ENCODE results near the gene PER2.

The PER2 gene

DNA sequence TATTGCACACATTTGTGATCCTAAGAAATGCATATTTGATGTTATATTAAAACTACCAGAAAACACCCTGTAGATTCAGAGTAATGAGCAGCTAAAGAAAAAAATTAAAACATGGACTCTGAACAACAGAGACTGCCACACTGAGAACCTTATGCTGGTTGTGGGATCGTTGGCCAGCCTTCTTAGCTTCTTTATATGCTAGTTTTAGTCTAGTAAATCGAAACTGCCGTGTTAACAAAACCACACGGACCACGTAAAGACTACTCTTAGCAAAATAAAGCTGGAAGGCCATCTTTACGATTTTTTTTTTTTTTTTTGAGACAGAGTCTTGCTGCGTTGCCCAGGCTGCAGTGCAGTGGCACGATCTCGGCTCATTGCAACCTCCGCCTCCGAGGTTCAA, 22.8 kb downstream of the PER2 start:
- DNase-seq, result no peak

DNA sequence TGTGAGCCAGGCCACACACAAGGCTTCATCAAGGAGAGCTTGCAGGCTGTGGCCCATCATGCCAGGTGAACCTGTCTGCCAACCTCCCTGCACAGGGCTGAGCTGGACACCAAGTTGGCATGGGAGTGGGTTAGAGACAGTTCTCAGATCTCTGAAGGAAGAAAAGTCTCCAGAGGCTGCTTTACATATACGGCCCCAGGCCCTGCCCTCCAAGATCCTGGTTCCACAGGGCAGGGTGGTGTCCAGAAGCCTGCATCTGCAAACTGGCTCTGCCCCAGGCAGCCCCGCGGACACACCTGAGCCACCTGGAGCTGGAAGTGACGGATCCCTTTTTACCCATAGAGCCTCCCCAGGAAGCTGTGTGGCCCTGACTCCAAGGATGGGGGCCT, 24.3 kb downstream of the PER2 start:
- DNase-seq, result no peak

DNA sequence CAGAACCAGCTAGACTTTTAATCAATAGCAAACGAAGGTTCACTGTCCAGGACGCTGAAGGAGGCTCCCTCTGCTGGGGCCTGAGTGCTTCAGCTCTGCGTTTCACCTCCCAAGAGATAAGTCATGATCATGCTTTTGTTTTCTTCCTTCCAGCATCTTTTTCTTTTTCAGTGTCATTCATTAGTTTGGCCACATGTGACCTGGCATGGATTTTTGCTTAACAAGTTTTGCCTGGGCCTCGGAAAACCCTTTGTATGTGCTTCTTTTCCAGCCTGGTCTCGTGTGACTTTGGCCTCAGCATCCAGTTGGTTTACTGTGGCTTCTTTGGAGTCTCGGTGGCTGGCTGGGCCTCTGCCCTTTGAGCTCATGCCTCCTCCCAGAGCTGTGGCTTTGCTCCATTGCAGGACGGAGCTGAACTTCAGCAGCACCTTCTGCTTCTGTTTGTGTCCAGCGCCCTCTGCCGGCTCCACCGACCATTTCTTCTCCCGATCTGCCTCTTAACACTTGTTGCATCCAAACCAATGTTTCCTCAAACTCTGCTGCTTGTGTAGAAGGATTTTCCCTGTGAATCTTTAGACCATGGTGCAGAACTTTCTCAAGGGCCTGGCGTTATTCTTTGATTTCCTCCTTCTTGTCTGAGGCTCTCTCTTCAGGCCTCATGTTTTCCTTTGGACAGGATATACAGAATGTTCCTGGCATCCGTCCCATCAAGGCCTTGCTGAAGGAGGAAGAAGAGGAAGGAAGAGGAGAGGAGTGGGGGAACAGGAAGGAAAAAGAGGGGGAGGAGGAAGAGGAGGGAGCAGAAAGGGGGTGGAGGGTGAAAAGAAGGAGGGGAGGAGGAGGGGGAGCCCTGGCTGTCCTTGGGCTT, 25.0 kb downstream of the PER2 start:
- DNase-seq, result peak; percentile 76

DNA sequence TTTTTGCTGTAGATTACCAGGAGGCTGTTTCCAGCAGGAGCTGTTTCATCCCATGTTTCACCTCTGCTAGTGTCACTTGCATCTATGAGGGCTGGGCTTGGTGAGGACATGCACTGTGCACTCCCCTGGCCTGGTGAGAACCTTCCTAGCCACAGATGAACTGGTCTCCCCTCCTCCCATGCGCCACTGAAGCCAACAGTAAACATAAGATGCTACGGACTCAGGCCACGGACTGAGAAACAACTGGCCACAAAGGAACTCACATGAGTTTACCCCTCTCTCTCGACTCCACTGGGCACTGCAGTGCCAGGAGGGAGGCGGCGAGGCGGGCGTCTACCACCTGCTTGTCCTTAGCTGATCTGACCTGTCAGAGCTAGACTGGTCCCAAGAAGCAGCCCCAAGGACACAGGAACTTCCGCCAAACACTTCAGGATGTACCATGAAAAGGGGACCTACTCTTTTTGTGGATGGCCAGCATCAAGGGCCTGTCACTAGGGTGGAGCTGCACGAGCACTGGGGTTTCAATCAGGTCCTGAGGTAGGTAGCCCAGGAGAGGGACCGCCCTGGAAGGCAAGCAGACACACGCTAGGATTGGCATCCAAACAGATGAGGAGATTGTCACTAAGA, 25.8 kb downstream of the PER2 start:
- no peak for DNase-seq

- DNase-seq, result no peak
Observed at GRCh38 chr2:238261718-238262375, 26.6 kb downstream of the PER2 start.

- no peak for DNase-seq
Observed at GRCh38 chr2:238260883-238261282, 27.5 kb downstream of the PER2 start.

DNA sequence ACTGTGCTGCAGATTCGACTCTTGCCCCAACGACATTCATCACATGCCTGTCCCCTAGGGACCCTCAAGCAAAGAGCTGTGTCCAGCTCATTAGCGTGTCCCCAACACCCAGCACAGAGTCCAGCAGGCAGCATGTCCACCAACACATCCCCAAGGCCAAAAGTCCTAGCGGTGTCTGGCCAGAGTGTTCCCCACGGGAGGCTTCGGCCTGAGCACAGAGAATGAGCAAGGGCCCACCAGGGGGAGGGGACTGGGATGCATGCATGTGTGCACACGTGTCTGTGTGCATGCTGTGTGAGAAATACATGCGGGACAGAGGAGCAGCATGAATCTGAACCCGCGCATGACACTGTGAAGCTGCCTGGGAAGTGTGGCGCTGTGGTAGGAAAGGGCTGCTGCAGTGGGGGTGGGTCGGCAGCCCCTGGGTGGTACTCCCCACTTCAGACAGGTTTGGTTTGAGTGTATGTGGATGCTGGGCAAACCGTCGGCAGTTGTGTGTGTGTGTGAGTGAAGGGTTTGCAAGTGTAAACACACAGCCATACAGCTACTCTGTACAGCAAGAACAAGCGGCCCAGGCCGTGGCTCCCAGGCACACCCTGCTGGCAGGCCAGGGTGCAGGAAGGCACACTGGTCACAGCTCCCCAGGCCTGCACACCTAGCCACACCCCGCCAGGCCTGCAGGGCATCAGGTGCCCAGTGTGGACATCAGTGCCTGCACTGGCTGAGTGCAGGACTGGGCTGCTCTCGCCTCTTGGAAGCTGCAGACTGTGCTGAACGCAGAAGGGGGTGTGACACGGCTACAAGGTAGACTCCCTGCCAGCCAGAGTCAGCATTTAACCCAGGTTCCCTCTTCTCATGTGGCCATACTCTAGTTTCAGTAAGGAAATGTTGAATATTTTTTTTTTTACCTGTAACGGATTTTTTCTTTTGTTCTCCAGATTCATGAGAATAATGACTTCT, 29.1 kb downstream of the PER2 start:
- DNase-seq, result no peak

DNA sequence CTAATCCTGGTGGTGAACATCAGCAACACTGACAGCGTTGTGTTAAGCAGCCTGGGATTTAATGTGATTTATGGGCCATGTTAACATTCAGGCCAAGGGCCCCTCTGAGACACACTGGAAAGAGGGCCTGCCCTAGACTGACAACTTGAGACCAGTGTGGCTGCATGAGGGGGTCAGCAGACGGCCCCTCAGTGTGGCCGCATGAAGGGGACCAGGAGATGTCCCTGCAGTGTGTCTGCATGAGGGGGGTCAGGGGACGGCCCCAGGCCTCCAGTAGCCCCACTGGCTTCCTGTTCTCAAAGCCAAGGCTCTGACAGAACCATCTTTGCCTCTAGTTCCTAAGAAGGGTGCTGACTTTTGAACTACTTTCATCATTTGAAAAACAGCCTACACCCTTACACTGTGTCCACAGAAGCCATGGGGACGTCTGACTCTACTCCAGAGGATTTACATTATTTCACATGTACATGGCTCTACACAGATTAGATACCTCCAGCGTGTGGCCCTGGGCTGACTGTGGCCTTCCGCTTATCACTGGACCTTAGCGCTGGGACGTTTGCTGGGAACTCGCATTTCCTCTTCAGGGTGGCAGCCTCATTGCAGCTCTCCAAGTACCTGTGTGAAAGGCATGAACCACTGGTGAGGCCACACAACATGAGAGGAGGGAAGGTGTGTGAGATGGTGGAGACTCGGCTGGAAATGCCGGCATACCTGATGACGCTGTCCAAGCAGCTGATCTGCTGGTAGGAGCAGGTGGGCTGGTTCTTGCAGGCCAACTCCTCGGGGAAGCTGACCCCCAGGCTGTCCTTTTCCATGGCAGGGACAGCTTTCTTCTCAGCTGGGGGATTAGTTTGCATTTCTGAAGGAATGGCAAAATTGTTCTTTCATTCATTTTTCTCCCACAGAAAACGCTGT, 30.4 kb downstream of the PER2 start:
- no peak for DNase-seq

DNA sequence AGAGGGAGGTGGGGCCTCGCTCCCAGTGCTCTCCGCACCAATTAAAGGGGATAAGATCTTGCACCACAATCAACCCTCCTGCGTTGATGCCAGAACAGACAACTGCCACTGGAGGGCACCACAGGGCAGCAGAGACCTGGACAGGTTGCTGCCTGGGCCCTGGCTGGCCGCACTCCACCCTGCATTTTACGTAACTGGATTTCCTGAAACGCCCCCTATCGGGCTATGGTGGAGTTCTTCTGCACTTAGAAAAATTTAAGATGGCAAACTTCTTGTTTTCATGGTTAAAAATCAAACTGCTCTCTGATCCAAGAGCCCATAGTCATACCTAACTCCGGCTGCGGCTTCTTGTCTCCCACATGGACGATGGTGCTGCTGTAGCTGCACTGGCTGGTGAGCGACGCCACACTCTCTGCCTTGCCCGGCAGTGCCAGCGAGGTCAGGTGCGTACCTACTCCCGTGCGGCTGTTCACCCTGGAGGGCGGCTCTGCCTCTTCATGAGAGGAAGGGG, 31.8 kb downstream of the PER2 start:
- peak; percentile 70 for DNase-seq

DNA sequence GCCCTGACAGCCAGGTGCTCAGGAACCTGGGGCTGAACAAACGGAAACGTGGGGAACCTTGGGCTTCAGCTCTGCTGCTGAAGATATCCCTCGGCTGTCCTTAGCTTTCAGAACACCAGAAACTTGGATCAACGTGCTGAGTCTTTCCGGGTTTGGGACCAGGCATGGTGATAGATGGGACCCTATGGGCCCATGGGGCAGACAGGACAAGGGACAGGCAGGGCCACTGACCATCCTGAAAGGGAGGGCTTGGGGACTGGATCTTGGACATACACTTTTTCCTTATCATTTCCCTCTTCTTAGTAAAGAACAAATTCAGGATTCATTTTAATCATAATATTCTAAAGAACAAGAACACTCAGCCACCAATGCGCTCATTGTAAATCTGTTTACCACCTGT, 32.3 kb downstream of the PER2 start:
- DNase-seq, result no peak

DNA sequence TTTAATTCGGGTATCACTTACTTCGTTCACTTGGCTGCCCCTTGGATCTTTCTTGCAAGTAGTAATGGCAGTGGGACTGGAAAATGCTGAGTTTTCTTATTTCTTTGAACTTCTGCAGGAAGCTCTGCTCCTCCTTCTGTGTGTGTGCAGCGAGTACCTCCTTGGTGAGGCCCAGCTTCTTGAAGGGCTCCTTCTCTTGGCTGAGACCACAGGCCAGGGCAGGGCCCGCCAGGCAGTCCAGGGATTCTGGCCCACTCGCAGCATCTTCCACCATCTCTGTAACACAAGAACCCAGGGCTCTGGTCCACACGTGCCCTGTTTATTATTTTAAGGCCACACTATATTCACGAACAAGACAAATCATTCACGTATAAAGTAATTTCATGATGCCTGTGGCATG, 32.8 kb downstream of the PER2 start:
- no peak for DNase-seq

DNA sequence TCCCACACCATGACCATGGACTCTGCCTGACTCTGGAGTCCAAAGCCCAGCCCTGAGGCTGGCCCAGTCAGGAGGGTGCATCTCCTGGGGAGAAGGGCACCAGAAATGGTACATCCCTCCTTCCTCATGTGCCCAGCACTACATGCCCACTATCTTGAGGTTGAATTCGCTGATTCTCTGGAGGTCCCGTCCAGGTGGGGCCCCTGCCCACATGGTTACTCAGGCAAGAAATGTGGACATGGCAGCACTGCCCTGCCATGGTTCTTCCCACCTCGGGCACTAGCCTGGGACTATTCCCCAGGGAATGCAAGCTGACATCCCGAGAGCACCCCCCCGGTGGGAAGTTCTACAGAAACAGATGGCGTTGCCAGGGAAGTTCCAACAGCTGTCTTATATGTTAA, 33.3 kb downstream of the PER2 start:
- DNase-seq, result no peak

DNA sequence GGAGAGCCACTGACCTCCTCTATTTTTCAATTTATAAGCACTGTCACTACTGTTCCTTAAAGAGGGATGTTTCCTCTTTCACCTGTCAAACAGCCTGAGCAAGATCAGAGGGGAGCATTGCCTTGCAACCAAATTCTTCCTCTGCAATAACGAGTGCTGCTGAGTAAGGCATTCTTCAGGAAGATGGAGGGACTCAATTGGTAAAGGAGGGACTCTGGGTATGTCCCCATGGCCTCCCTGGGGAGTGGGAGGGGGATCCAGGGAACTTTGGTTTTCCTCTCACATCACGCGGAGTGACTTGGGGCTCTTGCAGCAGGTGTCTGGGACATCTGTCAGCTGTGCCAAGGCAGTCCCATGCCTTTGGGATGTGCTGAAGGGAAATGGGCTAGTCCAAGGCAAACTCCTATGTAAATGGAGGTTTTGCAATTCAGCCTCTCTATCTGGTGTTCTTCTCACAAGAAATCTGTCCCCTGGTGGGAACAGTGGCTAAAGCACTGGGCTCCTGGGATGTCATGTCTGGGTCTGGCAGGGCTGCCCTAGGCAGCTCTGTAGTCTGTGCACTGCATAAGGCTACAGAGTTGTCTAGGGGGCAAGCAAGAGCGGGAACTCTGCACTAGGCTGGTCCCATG, 34.2 kb downstream of the PER2 start:
- no peak for DNase-seq

GRCh38 chr2:238252766-238253630, 35.4 kb downstream of the PER2 start:
- DNase-seq, result no peak

DNA sequence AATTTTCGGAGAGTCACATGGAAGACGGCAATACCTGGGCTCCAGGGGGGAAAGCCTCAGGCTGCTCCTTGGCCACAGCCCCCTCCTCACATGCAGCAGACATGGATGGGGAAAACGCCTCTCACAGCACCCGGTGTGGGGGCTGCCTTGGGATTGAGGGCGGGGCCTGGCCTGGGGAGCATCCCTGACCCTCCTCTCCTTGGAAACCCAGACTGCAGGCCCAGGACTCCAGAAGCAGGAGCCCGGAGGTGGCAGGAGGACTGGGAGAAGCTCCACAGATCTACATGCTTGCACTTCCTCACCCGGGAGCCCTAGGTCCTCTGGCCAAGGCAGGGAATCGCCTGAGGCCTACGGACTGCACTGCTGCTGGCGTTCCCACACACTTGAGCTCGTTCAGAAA, 36.4 kb downstream of the PER2 start:
- DNase-seq, result no peak

- DNase-seq, result no peak
Observed at GRCh38 chr2:238251331-238251730, 37.1 kb downstream of the PER2 start.

- no peak for DNase-seq
Observed at GRCh38 chr2:238250896-238251295, 37.5 kb downstream of the PER2 start.

DNA sequence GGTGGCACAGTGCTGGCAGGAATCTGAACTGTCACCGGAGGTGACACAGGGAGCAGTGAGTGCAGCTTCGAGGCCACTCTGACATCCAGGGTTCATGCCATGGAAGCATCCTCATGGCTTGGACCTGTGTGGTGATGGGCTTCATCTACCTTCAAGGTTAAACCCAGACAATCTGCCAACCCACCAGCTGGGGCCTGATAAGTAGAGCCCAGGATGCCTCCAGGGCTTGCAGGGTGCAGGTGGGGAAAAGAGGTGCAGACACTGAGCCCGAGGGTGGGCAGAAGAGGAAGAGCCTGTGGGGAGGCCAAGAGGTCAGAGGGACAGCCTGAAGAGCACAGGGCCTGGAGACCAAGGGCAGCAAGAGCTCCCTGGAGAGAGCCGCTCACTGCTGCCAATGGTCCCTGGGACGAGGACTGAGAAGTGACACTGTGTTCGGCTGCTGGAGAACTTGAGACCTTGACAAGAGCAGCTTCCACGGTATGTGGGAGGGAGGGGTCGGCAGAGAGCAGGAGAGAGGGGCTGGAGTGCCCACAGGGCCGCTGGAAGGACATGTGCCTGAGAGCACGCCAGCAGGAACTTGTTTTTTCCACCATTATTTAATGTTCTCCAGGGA, 40.5 kb downstream of the PER2 start:
- no peak for DNase-seq

- no peak for DNase-seq
Observed at GRCh38 chr2:238247002-238247822, 41.2 kb downstream of the PER2 start.
